ENCODE results near the gene PHAF1. TPM values are rescaled to one million over a fixed set of nuclear protein-coding genes. Genes with fewer than 3 reads are reported as not detected.

The PHAF1 gene
- total and polyA plus RNA-seq, 2 of the 8 experiments (the other 6 are each of a cell fraction or from before 2014, with no cell fraction given), result 18.6 to 26.4 TPM

DNA sequence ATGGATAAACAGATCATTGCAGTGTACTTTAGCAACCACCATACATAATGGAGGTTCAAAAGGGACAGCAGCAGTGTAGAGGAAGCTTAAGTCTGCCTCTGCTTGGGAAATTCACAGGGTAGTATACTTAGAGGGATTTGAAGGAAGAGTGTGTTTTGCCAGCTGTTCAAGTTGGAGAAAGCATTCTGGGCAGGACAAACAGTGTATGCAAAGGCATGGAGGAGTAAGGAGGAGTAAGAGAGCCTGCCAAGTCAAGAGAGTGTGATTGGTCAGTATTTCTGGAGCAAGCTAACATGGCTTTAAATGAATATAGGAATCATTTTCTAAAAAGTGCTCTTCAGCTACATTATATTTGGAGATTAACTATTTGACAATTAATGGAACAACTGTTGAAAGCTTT lies 22.9 kb upstream of the PHAF1 start:
- Histone ChIP-seq H3K14ac (ENCODE audit: insufficient read length) (no peak overlapping the region), H3K4me3 (ENCODE audit: extremely low read depth in 1 of 4, insufficient read depth in 2 of 4, low read depth in 3 of 4, low read length in 4 of 4) (no peak overlapping the region), H2BK20ac (ENCODE audit: low read length) (no peak overlapping the region), H4K20me1 (replicated peaks in 1 of 2; ENCODE audit: control insufficient read depth in 1 of 2, insufficient read depth in 2 of 2, low read length in 2 of 2) (no peaks in the 10 kb centered on the region), H2BK5ac (ENCODE audit: low read depth, low read length) (no peak overlapping the region), H2BK15ac (ENCODE audit: low read length) (no peak overlapping the region), H4K5ac (ENCODE audit: insufficient read length, low read depth, low read length) (no peak overlapping the region), H4K8ac (ENCODE audit: extremely low read depth, insufficient read depth, low read length) (no peak overlapping the region), H3K4me1 (replicated peaks in 1 of 4; ENCODE audit: control insufficient read depth in 3 of 4, insufficient read depth in 4 of 4, low read length in 3 of 4) (no peaks in the 10 kb centered on the region), H3K27me3 (replicated peaks in 1 of 4; ENCODE audit: control insufficient read depth in 3 of 4, extremely low read depth in 1 of 4, insufficient read depth in 3 of 4, low read length in 3 of 4) (no peaks in the 10 kb centered on the region), H3K9me3 (ENCODE audit: insufficient read depth in 2 of 2, low read depth in 1 of 2, low read length in 1 of 2) (no peaks in the 10 kb centered on the region), H4K91ac (replicated peaks; ENCODE audit: insufficient read length, low read length) (no peak overlapping the region), H2BK120ac (replicated peaks; ENCODE audit: low read depth, low read length) (no peak overlapping the region), H2AK5ac (ENCODE audit: low read depth, low read length) (no peak overlapping the region), H3K27ac (ENCODE audit: low read depth, low read length) (no peak overlapping the region), H2BK12ac (ENCODE audit: low read depth, low read length) (no peak overlapping the region), H3K4ac (replicated peaks; ENCODE audit: insufficient read length, low read depth, low read length) (no peak overlapping the region), H3K79me2 (ENCODE audit: control insufficient read depth in 1 of 2, insufficient read depth in 2 of 2, low read length in 2 of 2) (no peaks in the 10 kb centered on the region), H3K23ac (ENCODE audit: insufficient read length) (no peak overlapping the region), H3K36me3 (ENCODE audit: control insufficient read depth in 2 of 4, insufficient read depth in 4 of 4, low read length in 3 of 4) (no peaks in the 10 kb centered on the region), H2AFZ (ENCODE audit: low read length) (no peak overlapping the region), H3K18ac (ENCODE audit: extremely low read depth, low read length) (no peak overlapping the region), H3K9ac (replicated peaks in 1 of 4; ENCODE audit: extremely low read depth in 1 of 4, low read depth in 3 of 4, low read length in 3 of 4) (no peak overlapping the region), H3K56ac (replicated peaks; ENCODE audit: insufficient read length, low read depth, low read length) (no peak overlapping the region), H3K23me2 (ENCODE audit: low read depth, low read length) (no peaks in the 10 kb centered on the region), H3K4me2 (ENCODE audit: insufficient read depth in 1 of 2, low read depth in 2 of 2, low read length in 2 of 2) (no peak overlapping the region), H3K79me1 (ENCODE audit: low read depth, low read length) (no peaks in the 10 kb centered on the region)
- TF ChIP-seq TEAD4 (IDR thresholded peaks at IDR 0.05; ENCODE audit: low read depth, low read length) (no peak), RAD21 (IDR thresholded peaks at IDR 0.05 in 1 of 2, conservative IDR thresholded peaks at IDR 0.05 in 1 of 2; ENCODE audit: low read depth in 2 of 2, low read length in 2 of 2) (no peak), HDAC6 (IDR thresholded peaks at IDR 0.05; ENCODE audit: low read depth, low read length) (no peak), SP1 (IDR thresholded peaks at IDR 0.05; ENCODE audit: low read depth, low read length) (no peak), TCF12 (IDR thresholded peaks at IDR 0.05; ENCODE audit: low read depth, low read length) (no peak), E2F6 (IDR thresholded peaks at IDR 0.05) (no peak), RNF2 (IDR thresholded peaks at IDR 0.05; ENCODE audit: borderline replicate concordance, low read depth, low read length, missing control alignments, poor library complexity, severe bottlenecking) (no peak), TBP (IDR thresholded peaks at IDR 0.05; ENCODE audit: low read depth, low read length) (no peak)
- DNase-seq (ENCODE audit: low read depth in 1 of 2, low spot score in 2 of 2), result no peak
- no peak for FAIRE-seq
- CTCF ChIA-PET (ENCODE audit: partially characterized antibody), result interaction anchor here (1.0 to 1.5 kb wide), 5 partner anchors 15 to 133 kb away, joined by 3 to 6 read pairs (median 4); no protein-coding TSS in a partner anchor
- POLR2A ChIA-PET (ENCODE audit: partially characterized antibody), result no interaction called here

Data from H1 (cell line).